DND-41 (cell line): ENCODE results near the gene ICA1L.

Experiments used
- ATAC-seq: fragments of 200-7000 bp; cut with Tn5 transposase; 3 replicates; pipeline ENCODE4 v1.9.1; 2021; ENCODE audit warnings: low read depth; ENCODE audit not compliant: insufficient read depth
- DNase-seq: peaks from one replicate; pipeline ENCODE4 v3.0.0-alpha.2; 2020
- H2AFZ ChIP-seq: 2 replicates; pipeline ENCODE4 v1.6.0; 2012; ENCODE audit warnings: low read depth, low read length
- H3K27ac ChIP-seq: 2 replicates; pipeline ENCODE4 v1.5.1; 2012; ENCODE audit warnings: low read length, inconsistent platforms
- H3K27me3 ChIP-seq: fragments of 200-600 bp; sonication (generic); 2 replicates; pipeline ENCODE4 v1.6.0; 2012; ENCODE audit warnings: low read length, mild to moderate bottlenecking, inconsistent platforms; ENCODE audit not compliant: insufficient read depth, poor library complexity
- H3K36me3 ChIP-seq: 2 replicates; pipeline ENCODE4 v1.5.1; 2012; ENCODE audit warnings: low read length, inconsistent platforms; ENCODE audit not compliant: insufficient read depth
- H3K4me1 ChIP-seq: 2 replicates; pipeline ENCODE4 v1.5.1; 2012; ENCODE audit warnings: mild to moderate bottlenecking, low read length; ENCODE audit not compliant: insufficient read depth
- H3K4me2 ChIP-seq: 2 replicates; pipeline ENCODE4 v1.6.0; 2012; ENCODE audit warnings: mild to moderate bottlenecking, moderate library complexity, low read length, inconsistent platforms; ENCODE audit not compliant: insufficient read depth
- H3K4me3 ChIP-seq, 2 experiments: fragments of 200-600 bp in 1 of 2; shearing (Covaris generic) in 1 of 2; 2 replicates each; pipeline ENCODE4 v1.5.1; 2012 to 2016; ENCODE audit warnings: inconsistent platforms in 2 of 2, low read length in 2 of 2, mild to moderate bottlenecking in 2 of 2, low read depth in 1 of 2, moderate library complexity in 1 of 2
- H3K79me2 ChIP-seq: 2 replicates; pipeline ENCODE4 v1.6.0; 2012; ENCODE audit warnings: low read length, inconsistent platforms; ENCODE audit not compliant: insufficient read depth
- H3K9ac ChIP-seq: 2 replicates; pipeline ENCODE4 v1.6.0; 2012; ENCODE audit warnings: low read depth, mild to moderate bottlenecking, inconsistent platforms, low read length, moderate library complexity
- H3K9me3 ChIP-seq: 2 replicates; pipeline ENCODE4 v1.5.1; 2012; ENCODE audit warnings: low read length, moderate library complexity, mild to moderate bottlenecking, inconsistent platforms; ENCODE audit not compliant: insufficient read depth, severe bottlenecking
- H4K20me1 ChIP-seq: 2 replicates; pipeline ENCODE4 v1.6.0; 2012; ENCODE audit warnings: low read length; ENCODE audit not compliant: insufficient read depth
- EZH2 ChIP-seq: IDR thresholded peaks from 3 replicates; pipeline ENCODE4 v1.6.1; 2012; ENCODE audit warnings: borderline replicate concordance, low read depth, mild to moderate bottlenecking, moderate library complexity, low read length, inconsistent platforms; ENCODE audit not compliant: severe bottlenecking
- TF ChIP-seq, protein P1 (sequence below): IDR thresholded peaks from 2 replicates; pipeline ENCODE4 v1.5.1; 2012; ENCODE audit warnings: borderline replicate concordance, low read length, moderate library complexity, mild to moderate bottlenecking; ENCODE audit not compliant: poor library complexity, severe bottlenecking; ENCODE audit errors: extremely low read depth

The ICA1L gene

DNA sequence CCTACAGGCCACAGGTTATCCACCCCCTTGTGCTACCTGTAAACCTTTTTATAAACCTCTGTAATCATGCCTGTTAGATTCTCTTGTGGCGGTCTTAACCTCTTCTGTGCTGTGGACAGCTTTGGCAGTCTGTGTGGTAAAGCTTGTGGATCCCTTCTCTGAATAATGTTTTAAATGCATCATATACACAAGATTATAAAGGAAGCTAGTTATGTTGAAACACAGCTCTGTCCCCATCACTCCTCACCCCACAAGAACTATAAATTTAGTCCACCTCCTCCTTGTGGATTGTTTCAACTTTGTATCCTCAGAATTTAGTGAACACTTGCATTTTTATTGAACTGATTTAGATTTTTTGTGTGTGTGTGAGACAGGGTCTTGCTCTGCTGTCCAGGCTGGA lies 107.7 kb downstream of the ICA1L start:
- TF ChIP-seq, protein P1, sequence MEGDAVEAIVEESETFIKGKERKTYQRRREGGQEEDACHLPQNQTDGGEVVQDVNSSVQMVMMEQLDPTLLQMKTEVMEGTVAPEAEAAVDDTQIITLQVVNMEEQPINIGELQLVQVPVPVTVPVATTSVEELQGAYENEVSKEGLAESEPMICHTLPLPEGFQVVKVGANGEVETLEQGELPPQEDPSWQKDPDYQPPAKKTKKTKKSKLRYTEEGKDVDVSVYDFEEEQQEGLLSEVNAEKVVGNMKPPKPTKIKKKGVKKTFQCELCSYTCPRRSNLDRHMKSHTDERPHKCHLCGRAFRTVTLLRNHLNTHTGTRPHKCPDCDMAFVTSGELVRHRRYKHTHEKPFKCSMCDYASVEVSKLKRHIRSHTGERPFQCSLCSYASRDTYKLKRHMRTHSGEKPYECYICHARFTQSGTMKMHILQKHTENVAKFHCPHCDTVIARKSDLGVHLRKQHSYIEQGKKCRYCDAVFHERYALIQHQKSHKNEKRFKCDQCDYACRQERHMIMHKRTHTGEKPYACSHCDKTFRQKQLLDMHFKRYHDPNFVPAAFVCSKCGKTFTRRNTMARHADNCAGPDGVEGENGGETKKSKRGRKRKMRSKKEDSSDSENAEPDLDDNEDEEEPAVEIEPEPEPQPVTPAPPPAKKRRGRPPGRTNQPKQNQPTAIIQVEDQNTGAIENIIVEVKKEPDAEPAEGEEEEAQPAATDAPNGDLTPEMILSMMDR: no peak
- no peak for TF ChIP-seq EZH2
- Histone ChIP-seq H3K79me2 (no peaks in the 10 kb centered on the region), H3K36me3 (peaks cover 37% of the 10 kb centered on the region), H3K9ac (no peak overlapping the region), H3K9me3 (no peaks in the 10 kb centered on the region), H3K27ac (no peak overlapping the region), H3K27me3 (no peaks in the 10 kb centered on the region), H3K4me2 (no peak overlapping the region), H4K20me1 (no peaks in the 10 kb centered on the region), H3K4me1 (peaks cover 17% of the 10 kb centered on the region), H3K4me3 (no peak overlapping the region), H2AFZ (no peak overlapping the region)
- DNase-seq: no peak
- ATAC-seq: no peak

DNA sequence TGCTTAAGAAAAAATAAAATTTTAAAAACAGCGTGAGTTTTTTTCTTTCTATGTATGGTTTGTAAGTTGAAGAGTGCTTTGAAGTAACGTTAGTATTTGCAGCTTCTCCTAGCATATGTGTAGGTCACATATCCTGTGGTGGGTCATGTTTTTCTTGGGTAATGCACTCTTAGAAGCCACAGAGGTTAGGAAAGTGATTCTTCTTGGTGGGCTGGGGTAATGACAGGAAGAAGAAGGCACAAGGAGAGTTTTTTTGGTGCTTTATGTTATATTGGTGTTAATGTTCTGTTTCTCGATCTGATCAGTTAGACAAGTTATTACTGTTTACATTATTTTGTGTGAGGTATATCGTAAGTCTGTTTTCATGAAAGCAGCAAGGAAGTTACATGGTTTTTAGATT lies 109.0 kb downstream of the ICA1L start:
- Histone ChIP-seq H3K4me1 (peaks cover 17% of the 10 kb centered on the region), H3K9ac (no peak overlapping the region; the same call in 1 of the 2 replicates), H3K79me2 (no peaks in the 10 kb centered on the region), H3K36me3 (peaks cover 48% of the 10 kb centered on the region), H4K20me1 (no peaks in the 10 kb centered on the region), H3K27me3 (no peaks in the 10 kb centered on the region), H3K4me2 (peak overlapping the region; percentile 16; the same call in 1 of the 2 replicates), H3K4me3 (no peak overlapping the region), H3K9me3 (no peaks in the 10 kb centered on the region), H2AFZ (no peak overlapping the region), H3K27ac (peak overlapping the region; percentile 51)
- DNase-seq (peak; percentile 28), ATAC-seq (peak; percentile 97)
- TF ChIP-seq EZH2: no peak
- TF ChIP-seq, protein P1: no peak

DNA sequence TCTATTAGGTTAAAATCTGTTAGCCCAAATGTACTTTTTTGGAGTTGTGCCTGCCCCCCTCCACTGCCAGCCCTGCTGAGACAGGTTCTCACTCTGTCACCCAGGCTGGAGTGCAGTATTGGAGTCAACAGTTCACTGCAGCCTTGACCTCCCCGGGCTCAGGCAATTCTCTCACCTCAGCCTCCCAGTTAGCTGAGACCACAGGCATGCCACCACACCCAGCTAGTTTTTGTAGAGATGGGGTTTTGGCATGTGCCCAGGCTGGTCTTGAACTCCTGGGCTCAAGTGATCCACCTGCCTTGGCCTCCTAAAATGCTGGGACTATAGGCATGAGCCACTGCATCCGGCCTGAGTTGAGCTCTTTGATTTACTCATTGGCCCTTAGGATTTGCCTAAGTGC lies 110.7 kb downstream of the ICA1L start:
- Histone ChIP-seq H3K9ac (no peak overlapping the region), H3K4me1 (peaks cover 17% of the 10 kb centered on the region), H3K4me2 (no peak overlapping the region), H4K20me1 (no peaks in the 10 kb centered on the region), H3K79me2 (no peaks in the 10 kb centered on the region), H3K27ac (no peak overlapping the region), H3K4me3 (no peak overlapping the region), H3K36me3 (peaks cover 52% of the 10 kb centered on the region), H2AFZ (no peak overlapping the region), H3K27me3 (no peaks in the 10 kb centered on the region), H3K9me3 (no peaks in the 10 kb centered on the region)
- no peak for ATAC-seq
- no peak for TF ChIP-seq EZH2
- TF ChIP-seq, protein P1: no peak
- no peak for DNase-seq

DNA sequence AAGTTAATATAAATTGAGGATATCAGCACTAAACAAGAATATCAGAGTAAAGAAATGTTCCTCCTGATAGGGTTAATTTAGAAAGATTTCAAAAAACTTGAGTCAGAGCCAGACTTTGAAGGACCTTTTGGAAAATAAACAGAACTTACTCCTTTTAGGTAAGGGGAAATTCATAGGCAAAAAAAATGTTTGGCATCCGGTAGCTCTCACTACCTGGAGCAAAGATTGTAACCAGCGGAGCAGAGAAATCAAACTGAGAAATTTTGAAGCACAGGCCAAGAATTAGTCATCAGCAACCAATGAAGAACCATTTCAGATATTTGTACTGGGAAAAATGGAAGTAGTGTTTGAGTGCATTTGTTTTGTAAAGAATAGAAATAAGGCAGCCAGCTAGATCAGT lies 113.0 kb downstream of the ICA1L start:
- DNase-seq: no peak
- no peaks in the 10 kb centered on the region for H3K79me2 ChIP-seq
- no peak for ATAC-seq
- H3K36me3 ChIP-seq: peaks cover 40% of the 10 kb centered on the region
- TF ChIP-seq EZH2: no peak
- TF ChIP-seq, protein P1: no peak
- peaks cover 17% of the 10 kb centered on the region for H3K4me1 ChIP-seq
- H4K20me1 ChIP-seq: no peaks in the 10 kb centered on the region
- H2AFZ ChIP-seq: no peak overlapping the region
- H3K9ac ChIP-seq: no peak overlapping the region
- H3K9me3 ChIP-seq: no peaks in the 10 kb centered on the region
- H3K4me2 ChIP-seq: no peak overlapping the region
- no peak overlapping the region for H3K27ac ChIP-seq
- H3K4me3 ChIP-seq: no peak overlapping the region
- no peaks in the 10 kb centered on the region for H3K27me3 ChIP-seq
